ELF-1 (cell line): ENCODE data around the gene TRIAP1.
"Not testable (repeated sequence)": the region's sequence is repeated elsewhere in the genome, so short reads cannot be mapped to it uniquely, and the experiment has no call there.

Experiments used
- DNase-seq: peaks from one replicate; pipeline ENCODE4 v3.0.0-alpha.2; 2016; ENCODE audit warnings: low read depth, low spot score

TRIAP1 gene

DNA sequence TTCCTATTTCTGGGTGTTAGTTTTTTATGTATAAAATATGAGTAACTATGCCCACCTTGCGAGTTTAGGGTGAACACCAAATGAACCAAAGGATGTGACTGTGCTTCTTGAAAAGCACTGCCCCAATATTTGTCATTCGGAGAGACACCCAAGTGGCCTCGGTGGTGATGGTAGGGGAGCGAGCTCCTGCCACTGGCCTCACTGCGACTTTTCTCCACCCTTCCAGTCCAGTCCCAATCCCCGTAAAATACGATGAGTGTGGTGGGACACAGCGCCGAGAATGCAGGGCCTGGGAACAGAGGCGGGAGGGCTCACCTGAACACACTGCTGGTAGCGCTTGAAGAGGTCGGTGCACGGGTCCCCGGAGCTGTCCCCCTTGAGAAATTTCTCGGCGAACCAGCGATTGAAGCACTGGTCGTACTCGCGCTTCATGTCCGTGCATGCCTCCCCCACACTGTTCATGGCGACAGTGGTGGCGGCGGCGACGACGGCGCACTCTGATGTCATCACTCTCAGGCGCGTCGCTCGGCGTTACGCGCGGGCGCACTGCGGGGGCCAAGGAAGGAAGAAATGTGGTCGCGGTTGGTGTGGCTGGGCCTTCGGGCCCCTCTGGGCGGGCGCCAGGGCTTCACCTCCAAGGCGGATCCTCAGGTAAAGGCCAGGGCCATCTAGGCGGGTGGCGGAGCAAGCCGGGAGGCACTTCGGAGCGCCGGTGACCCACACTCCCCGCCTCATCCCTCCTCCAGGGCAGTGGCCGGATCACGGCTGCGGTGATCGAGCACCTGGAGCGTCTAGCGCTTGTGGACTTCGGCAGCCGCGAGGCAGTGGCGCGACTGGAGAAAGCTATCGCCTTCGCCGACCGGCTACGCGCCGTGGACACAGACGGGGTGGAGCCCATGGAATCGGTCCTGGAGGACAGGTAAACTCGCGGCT lies at the start of gene TRIAP1, which contains the start of gene GATC:
TSS of gene TRIAP1 (minus strand) at position 474 of the 933 bp plus-strand sequence. CDS start at position 462, 12 bp downstream.
TSS of gene GATC (plus strand) at position 534 of the 933 bp plus-strand sequence. CDS start at position 571, 37 bp downstream.
- peak; percentile 96 for DNase-seq

DNA sequence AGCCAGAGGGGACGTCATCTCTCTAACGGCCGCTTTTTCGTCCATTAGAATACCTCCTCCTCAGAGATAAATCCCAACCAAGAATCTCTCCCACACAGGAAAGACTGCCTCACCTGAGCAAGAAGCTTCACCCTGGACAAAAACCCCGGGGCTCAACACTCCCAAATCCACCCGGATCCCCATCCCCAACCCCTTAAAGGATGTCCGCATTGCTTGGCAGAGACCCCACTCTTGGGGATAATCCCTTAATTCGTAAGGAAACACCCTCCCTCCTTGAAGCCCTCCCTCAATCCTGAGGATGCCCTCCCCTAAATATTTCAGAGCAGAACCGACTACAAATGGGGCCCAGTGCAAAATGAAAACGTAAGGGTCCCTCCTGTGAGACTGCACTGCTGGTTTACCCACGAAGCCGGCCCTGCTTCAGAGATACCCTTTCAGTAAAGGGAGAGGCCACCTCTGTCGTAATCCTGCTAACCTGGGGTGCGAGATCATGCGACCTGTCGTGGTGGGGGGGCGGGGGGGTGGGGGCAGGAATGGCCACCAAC lies 49.1 kb upstream of the TRIAP1 start:
- no peak for DNase-seq

DNA sequence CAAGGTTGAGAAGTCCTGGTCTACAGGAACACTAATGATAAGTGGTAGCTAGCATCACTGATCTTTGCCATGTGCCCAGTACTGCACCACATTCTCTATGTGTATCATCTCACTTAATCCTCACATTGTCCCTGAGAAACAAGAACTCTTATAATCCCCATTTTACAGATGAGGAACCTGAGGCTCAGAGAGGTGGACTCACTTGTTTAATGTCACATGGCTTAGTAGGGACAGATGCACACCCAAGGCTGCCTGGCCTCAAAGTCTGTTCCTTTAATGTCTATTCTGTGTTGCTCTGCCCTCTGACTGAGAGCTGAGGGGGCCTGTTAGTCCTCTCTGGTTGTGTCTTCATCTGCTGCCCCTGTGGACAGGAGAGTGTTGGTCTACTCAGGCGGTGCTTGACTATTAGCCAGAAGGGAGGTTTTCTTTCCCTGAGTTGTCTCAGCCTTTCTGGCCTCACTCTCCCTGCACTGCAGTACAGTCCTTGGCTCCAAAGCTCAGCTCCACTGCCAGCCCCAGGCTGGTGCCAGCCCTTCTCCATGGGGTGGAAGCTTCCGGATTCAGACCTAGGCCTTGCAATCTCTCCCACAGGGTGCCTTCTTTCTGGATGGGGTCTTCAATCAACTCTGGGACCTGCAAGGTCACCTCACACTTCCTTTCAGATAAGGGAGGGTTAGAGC lies 44.8 kb upstream of the TRIAP1 start:
- no peak for DNase-seq

DNA sequence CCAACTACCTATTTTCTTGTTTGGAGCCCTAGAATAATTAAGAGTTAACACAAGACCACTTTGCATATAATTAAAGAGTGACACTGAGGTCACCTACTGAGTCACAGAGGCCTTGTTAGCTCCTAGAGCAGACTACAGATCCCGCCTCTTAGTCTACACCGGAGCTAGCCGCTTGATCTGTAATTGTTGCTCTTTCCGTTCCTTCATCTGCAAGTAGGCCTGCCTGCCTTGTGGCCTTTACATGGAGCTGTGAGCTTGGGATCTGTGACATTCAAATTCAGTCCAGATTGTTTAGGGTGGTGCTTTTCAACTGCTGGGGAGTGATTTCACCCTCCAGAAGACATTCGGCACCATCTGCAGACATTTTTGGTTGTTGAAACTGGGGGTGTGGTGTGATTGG lies 44.1 kb upstream of the TRIAP1 start:
- no peak for DNase-seq

DNA sequence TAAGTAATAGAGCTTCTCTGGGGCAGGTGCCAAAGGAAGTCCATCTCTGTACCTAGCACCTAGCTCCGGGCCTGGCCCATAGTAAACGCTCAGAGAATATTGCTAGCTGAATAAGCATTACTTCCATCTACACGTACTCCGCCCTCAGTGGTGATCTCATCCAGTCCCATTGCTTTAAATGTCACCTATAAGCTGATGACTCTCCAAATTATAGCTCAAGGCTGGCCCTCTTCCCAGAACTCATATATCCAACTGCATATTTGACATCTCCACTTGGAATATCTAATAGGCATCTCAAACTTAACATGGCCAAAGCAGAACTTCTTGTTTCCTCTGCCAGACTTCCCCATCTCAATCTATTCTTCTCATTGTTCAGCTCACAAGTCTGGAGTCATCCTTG lies 42.8 kb upstream of the TRIAP1 start:
- no peak for DNase-seq

DNA sequence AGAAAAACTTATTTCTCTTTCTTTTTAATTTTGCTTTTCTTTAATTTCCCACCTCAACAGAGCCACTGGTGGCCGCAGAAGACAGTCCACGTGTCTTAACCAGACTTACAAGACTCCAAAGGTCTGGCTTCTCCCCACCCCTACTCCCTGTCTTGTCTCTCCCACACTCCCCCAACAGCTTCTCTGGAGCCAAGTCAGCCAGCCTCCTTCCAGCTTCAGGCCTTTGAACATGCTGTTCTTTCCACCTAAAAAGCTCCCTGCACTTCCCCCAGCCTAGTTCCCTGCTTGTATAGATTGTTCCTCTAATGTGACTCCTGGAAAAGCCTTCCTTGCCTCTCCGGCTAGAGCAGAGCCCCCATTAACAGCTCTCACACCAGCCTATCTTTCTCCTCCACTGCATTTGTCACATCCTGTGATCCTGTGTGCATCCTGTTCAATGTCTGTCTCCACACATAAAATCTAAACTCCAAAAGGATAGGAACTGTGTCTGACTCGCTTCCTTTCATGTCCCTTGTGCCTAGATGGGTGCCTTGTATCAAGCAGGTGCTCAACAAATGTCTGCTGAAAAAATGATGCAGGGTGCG lies 42.0 kb upstream of the TRIAP1 start:
- DNase-seq, result no peak

DNA sequence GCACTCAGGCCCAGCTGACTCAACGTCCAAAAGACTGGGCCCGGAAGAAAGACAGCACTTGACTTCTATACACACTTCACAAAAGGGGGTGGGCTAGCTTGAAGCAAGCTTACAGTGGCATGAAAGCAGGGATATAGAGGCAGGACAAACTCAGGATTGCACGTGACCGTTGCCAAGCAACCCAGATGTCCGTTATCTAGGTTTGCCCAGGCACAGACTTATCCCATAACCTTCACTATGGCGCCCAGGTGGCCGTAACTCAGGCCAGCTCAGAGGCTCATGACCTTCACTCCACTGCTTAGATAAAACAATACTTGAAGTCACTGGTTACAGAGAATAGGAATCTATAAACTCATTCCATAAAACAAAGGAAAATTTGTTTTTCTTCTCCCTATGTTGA lies 41.4 kb upstream of the TRIAP1 start:
- not testable (repeated sequence) for DNase-seq

DNA sequence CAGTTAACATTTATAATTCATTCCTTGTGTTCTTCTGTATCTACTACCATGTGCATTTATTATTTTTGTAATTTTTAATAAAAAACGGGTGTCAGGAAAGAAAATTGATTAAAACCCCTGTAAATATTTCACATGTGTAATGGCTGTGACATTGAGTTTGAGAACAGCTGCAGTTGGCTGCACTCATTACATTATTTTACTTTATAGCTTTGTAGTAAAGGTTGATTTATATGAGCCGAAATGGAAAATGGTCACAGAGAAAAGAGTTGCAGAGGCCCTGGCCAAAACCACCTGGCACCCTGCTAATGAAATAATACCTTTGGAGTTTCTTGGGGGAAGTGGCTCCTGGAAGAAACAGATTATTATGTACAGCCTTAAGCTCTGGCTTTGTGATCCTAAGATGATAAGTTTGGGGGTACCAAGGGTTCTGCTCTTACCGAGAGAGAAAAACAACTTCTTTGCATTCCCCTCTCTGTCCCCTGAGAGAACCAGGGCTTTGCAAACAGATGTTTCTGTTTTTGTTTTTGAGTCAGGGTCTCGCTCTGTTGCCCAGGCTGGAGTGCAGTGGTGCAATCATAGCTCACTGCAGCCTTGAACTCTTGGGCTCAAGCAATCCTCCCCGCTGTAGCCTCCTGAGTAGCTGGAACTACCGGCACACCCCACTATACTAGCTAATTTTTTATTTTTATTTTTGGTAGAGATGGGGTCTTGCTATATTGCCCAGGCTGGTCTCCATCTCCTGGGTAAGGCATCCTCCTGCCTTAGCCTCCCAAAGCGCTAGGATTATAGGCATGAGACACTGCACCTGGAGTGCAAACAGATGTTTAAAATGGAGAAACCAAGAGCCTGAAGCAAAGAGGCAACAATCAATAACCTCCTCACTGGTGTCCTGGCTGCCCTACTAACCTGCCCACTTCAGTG lies 40.0 kb upstream of the TRIAP1 start:
- DNase-seq, result no peak

DNA sequence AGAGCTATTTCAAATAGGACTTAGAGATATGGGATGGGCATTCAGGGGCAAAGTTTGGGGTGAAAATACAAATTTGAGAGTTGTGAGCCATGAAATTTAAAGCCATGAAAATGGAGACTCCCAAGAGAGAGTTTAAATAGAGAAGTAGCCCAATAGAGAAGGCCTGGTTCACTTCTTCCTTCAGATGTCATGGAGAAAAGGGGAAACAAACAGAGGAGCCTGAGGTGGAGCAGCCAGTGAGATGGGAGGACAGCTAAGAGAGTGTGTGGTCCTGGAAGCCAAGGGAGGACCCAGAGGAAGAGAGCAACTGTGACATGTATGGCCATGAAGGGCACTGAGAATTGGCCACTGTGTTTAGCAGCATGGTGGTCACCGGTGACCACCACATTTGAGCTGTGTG lies 37.4 kb upstream of the TRIAP1 start:
- DNase-seq, result no peak

DNA sequence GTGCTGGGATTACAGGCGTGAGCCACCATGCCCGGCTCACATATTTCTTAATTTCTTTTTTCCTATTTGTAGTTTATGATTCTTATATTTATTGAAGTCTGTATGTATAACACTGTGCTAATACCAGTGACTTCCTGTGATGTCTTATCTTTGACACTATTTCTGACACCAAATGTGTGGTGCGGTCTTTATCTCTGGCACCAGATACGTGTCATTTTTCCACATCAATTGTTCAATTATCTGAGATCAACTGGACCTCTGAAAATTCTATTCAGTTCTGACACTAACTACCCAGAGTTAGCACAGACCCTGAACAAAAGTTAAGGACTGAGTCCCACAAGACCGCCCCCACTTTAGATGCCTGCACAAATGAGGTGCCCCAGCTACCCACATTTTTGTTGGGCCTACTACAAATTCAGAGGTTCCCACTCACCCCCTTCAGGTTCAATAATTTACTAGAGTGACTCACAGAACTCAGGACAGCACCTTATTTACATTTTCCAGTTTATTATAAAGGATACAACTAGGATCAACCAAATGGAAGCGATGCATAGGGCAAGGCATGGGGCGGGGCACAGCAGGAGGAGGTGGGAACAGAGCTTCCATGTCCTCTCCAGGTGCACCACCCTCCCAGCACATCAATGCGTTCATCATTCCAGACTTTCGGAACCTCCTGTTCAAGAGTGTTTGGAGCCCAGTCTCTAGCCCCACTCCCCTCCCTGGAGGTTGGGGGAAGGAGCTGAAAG lies 35.0 kb upstream of the TRIAP1 start:
- DNase-seq, result no peak

DNA sequence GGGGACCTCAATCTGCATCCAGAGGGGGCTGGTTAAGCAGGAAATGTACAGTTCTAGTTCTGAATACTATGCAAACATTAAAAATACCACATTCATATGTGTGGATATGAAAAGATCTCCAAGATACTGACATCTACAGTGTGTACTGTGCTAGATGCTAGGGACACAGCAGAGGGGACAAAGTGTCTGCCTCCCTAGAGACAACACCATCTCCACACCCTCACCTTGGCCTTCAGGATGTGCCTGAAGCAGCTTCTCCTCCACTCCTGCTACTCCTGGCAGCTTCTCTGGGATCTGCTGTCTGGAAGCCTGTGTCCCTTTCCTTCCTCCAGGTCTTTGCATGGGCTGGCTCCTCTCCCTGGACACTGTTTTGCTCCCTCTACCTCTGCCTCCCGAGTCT lies 34.0 kb upstream of the TRIAP1 start:
- DNase-seq, result no peak

DNA sequence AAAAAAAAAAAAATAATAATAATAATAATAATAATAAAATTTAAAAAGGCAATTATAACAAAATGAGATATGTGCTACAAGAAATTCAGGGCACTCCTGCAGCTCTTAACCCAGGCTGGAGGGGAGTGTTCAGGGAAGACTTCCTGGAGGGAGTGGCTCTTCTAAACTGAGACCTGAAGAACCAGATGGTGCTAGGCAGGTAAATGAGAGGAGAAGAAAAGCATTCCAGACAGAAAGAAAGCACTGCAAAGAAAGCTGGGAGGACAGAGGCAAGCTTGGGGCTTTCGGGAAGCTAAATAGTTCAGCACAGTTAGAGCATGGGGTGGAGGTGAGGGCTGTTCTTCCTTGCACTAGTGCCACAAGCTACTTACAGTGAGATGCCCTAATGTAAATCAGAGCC lies 33.3 kb upstream of the TRIAP1 start:
- DNase-seq, result peak; percentile 41

DNA sequence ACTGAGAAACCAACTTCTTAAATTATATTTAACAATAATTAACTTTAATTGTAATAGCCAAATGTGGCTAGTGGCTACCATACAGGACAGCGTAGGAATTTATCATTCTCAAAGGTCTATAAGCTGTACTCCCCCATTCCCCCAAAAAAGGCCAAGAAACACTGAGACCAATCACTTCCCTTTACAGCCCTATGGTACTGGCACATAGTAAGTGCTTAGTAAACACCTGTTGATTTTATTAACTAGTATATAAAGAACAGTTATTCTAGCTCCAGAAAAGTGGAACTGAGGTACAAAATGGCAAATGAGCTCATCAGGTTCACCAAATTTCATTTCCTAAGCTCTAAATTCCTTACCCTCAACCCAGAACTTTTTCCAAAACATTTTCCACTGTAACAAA lies 29.5 kb upstream of the TRIAP1 start:
- DNase-seq, result no peak

DNA sequence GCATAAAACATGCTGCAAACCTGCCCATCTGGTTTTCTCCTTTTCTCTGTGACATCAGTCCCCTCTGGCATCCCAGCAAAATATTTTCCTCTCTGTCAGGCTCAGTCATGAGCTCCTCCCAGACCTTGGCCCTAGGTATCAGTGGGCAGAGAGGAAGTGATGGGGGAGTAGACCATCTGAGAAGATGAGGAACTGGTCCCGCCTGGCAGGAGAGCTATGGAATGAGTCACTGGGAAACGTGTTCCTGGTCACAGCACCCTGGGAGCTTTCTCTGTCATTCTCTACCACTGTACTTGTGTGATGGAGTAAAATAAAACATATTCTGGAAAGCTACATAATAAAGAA lies 28.4 kb upstream of the TRIAP1 start:
- DNase-seq, result peak; percentile 47

DNA sequence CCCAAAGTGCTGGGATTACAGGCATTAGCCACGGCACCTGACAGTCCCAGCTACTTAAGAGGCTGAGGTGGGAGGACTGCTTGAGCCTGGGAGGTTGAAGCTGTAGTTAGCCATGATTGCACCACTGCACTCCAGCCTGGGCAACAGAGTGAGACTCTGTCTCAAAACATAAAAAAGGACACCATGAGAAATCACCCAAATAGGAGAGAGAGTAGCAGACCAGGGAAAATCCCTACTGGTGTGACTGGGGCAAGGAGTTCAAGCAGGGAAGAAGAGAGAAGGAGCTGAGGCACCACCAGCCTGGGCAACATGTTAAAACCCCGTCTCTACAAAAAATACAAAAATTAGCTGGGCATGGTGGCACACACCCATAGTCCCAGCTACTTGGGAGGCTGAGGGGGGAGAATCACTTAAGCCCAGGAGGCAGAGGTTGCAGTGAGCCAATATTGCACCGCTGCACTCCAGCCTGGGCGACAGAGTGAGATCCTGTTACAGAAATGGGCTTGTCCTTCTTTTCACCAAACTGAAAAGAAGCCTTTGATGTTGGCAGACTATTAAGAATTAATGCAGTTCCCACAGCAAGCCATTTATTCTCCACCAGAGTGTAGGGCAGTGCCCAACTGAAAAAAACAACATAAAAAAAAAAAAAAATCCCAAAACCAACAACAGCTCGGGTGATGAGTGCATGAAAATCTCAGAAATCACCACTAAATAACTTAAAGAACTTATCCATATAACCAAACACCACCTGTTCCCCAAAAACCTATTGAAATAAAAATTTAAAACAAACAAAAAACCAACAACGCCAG lies 27.8 kb upstream of the TRIAP1 start:
- DNase-seq, result no peak

DNA sequence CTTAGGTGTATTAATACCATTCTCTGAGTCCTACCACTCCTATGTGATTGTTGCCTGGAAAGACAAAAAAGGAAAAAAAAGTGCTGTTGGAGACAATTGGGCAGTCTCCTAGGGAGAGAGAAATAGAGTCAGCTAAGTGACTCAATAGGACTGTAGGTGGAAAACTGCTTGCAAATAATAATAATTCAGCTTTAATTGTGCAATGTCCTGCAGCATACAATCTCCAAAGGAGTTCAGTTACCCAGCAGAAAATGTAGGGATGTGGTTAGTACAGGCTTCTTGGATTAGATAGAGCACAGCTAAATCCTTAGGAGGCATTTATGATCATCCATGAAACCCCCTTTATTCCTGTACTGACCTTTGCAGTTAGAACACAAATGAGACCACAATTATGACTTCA lies 26.3 kb upstream of the TRIAP1 start:
- no peak for DNase-seq

DNA sequence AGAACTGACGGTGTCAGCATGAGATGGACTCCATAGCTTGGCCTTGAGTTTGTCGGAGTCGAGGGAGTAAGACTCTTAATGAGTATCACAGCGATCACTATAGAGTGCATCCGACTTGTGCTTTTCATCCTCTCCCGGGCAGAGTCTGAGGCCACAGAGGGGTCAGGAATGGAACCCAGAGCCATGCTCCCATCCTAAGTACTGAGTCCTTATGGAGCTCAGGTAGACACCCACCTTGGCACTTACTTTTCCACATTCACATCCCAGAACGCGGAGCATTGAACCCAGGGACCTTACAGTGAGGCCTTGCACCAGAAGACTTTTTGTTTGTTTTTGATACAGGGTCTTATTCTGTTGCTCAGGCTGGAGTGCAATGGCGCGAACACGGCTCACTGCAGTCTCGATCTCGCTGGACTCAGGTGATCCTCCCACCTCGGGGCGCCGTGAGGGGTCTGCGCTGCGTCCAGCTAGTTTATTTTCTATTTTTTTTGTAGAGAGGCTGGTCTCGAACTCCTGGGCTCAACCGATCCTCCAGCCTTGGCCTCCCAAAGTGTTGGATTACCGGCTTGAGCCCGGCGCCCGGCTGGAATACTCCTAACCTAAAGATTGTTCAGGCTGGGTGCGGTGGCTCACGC lies 24.1 kb upstream of the TRIAP1 start:
- DNase-seq, result no peak

DNA sequence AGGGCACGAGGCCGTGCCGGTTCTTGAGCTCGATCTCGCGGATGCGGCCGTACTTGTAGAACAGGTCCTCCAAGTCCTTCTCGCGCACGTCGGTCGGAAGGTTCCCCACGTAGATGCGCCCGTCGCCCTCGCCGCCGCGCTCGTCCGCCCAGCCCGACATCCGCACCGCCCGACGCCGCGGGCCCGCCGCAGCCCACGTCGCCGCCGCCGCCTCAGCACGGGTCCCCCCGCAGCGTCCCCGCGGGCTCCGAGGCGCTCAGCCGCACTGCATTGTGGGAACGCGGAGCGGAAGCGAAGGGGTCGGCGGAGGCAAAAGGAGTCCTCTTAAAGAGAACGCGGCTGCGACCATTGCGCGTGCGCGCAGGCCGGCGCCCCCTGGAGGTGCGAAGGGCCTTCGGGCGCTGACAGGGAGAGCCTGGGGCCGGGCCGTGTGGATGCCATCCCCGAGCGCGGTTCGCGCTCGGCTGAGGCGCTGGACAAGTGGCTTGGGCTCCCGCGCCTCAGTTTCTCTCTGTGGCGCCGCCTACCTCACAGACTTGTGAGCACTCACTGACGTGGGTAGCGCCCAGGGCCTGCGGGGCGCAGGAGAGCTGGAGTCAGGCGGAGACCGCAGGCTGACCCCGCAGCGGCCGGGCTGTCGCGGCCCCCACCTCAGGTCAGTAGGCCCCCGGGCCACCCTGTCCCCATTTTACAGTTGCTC lies 23.4 kb upstream of the TRIAP1 start, which contains the start of gene SRSF9:
TSS of gene SRSF9 (minus strand) at position 299 of the 700 bp plus-strand sequence. CDS start at position 160, 139 bp downstream.
- DNase-seq, result peak; percentile 96
